ENCODE data around the gene KDM5B. TPM values are rescaled to one million over a fixed set of nuclear protein-coding genes. Genes with fewer than 3 reads are reported as not detected.

KDM5B gene
- total and polyA plus RNA-seq, 2 experiments from 2014 or later = 87.9 to 110 TPM

GRCh38 chr1:202806845-202807450, 1.3 kb downstream of the KDM5B start:
- Histone ChIP-seq H3K36me3 (replicated peaks; ENCODE audit: insufficient read depth, low read depth) (no peaks in the 10 kb centered on the region), H3K9me2 (replicated peaks; ENCODE audit: insufficient read depth) (no peaks in the 10 kb centered on the region), H3K4me2 (peak overlapping the region; percentile 86), H3K4me1 (ENCODE audit: insufficient read depth) (peaks cover 42% of the 10 kb centered on the region), H3K27me3 (no peaks in the 10 kb centered on the region), H3K9me3 (ENCODE audit: low read depth) (no peaks in the 10 kb centered on the region), H4K20me1 (ENCODE audit: insufficient read depth, poor library complexity, severe bottlenecking) (peaks cover 51% of the 10 kb centered on the region), H3K4me3 (peak overlapping the region; percentile 87), H3K27ac (peak overlapping the region; percentile 97), H3K79me2 (peaks cover 62% of the 10 kb centered on the region), H2AFZ (peak overlapping the region; percentile 26)
- TF ChIP-seq, protein P1, sequence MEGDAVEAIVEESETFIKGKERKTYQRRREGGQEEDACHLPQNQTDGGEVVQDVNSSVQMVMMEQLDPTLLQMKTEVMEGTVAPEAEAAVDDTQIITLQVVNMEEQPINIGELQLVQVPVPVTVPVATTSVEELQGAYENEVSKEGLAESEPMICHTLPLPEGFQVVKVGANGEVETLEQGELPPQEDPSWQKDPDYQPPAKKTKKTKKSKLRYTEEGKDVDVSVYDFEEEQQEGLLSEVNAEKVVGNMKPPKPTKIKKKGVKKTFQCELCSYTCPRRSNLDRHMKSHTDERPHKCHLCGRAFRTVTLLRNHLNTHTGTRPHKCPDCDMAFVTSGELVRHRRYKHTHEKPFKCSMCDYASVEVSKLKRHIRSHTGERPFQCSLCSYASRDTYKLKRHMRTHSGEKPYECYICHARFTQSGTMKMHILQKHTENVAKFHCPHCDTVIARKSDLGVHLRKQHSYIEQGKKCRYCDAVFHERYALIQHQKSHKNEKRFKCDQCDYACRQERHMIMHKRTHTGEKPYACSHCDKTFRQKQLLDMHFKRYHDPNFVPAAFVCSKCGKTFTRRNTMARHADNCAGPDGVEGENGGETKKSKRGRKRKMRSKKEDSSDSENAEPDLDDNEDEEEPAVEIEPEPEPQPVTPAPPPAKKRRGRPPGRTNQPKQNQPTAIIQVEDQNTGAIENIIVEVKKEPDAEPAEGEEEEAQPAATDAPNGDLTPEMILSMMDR (IDR thresholded peaks at IDR 0.05; ENCODE audit: poor library complexity) = no peak
- no peak for TF ChIP-seq EZH2 (IDR thresholded peaks at IDR 0.05; ENCODE audit: borderline replicate concordance)
- 2% methylated on average over 36 of the region's 51 CpGs for WGBS (ENCODE audit: low lambda C conversion rate, missing lambda C conversion rate)
- DNase-seq (ENCODE audit: low spot score) = peak; percentile 38

DNA sequence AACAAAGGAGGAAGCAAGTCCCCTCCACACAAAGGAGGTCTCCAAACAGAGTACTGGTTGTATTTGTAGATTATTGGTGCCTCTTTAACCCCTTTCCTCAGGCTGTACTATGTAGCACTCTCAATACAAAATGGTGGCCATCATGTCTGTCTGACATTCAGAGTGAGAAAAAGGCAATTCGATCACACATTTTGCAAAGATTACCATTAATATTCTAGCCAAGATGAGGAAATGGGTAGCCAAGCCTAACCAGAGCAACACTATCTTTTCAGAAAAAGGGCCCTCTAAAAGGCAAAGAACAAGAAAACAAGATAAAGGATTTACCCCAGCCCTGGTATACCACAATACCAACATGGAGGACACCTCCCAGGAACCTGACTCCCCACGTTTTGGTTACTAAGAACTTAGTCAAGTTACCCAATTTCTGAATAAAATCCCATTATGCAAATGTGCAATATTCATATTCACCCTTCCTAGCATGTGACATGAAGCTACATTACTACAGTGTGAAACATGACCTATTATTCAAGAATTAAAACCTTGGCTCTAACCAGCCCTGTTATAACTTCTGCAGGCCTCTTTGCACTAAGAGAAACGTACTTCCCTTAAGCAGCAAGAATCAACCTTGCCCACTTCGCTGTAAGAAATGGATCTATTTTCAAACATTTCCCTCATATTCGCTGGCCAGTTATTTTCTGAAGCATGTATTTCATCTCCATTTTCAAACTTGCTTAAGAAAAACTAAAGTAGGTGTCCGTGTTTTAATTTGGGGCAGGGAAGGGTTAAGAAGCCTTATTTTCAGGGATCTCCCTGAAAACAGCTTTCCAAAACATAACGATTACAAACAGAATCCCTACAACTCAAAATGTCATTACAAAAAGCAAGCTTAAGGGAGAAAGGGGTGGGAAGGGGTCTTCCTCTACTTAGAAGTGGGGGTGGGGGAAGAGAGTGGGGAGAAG, 2.1 kb downstream of the KDM5B start:
- H3K4me1 ChIP-seq (ENCODE audit: insufficient read depth) = peaks cover 35% of the 10 kb centered on the region
- H3K27ac ChIP-seq = peak overlapping the region; percentile 97
- H4K20me1 ChIP-seq (ENCODE audit: insufficient read depth, poor library complexity, severe bottlenecking) = peaks cover 58% of the 10 kb centered on the region
- H2AFZ ChIP-seq = no peak overlapping the region
- no peaks in the 10 kb centered on the region for H3K9me3 ChIP-seq (ENCODE audit: low read depth)
- peak overlapping the region; percentile 87 for H3K4me3 ChIP-seq
- WGBS (ENCODE audit: low lambda C conversion rate, missing lambda C conversion rate) = 11% methylated on average over 7 of the region's 7 CpGs
- no peaks in the 10 kb centered on the region for H3K27me3 ChIP-seq
- H3K4me2 ChIP-seq = peak overlapping the region; percentile 86
- DNase-seq (ENCODE audit: low spot score) = no peak
- no peak for TF ChIP-seq EZH2phosphoT487 (IDR thresholded peaks at IDR 0.05; ENCODE audit: low read depth, severe bottlenecking, unreplicated experiment)
- TF ChIP-seq EZH2 (IDR thresholded peaks at IDR 0.05; ENCODE audit: borderline replicate concordance) = no peak
- TF ChIP-seq, protein P1 (IDR thresholded peaks at IDR 0.05; ENCODE audit: poor library complexity) = no peak
- H3K36me3 ChIP-seq (replicated peaks; ENCODE audit: insufficient read depth, low read depth) = no peaks in the 10 kb centered on the region
- no peaks in the 10 kb centered on the region for H3K9me2 ChIP-seq (replicated peaks; ENCODE audit: insufficient read depth)
- H3K79me2 ChIP-seq = peaks cover 70% of the 10 kb centered on the region

GRCh38 chr1:202804126-202804525, 4.1 kb downstream of the KDM5B start:
- peaks cover 31% of the 10 kb centered on the region for H3K4me1 ChIP-seq (ENCODE audit: insufficient read depth)
- peaks cover 79% of the 10 kb centered on the region for H4K20me1 ChIP-seq (ENCODE audit: insufficient read depth, poor library complexity, severe bottlenecking)
- DNase-seq (ENCODE audit: low spot score) = no peak
- H3K4me3 ChIP-seq = no peak overlapping the region
- H3K9me2 ChIP-seq (replicated peaks; ENCODE audit: insufficient read depth) = no peaks in the 10 kb centered on the region
- peak overlapping the region; percentile 86 for H3K4me2 ChIP-seq
- WGBS (ENCODE audit: low lambda C conversion rate, missing lambda C conversion rate) = 75% methylated on average over 4 of the region's 4 CpGs
- no peak overlapping the region for H2AFZ ChIP-seq
- peaks cover 90% of the 10 kb centered on the region for H3K79me2 ChIP-seq
- H3K27me3 ChIP-seq = no peaks in the 10 kb centered on the region
- H3K9me3 ChIP-seq (ENCODE audit: low read depth) = no peaks in the 10 kb centered on the region
- H3K27ac ChIP-seq = no peak overlapping the region
- H3K36me3 ChIP-seq (replicated peaks; ENCODE audit: insufficient read depth, low read depth) = no peaks in the 10 kb centered on the region
- TF ChIP-seq EZH2phosphoT487 (IDR thresholded peaks at IDR 0.05; ENCODE audit: low read depth, severe bottlenecking, unreplicated experiment) (no peak), EZH2 (IDR thresholded peaks at IDR 0.05; ENCODE audit: borderline replicate concordance) (no peak)
- TF ChIP-seq, protein P1 (IDR thresholded peaks at IDR 0.05; ENCODE audit: poor library complexity) = no peak

Data from hepatocyte (in vitro differentiated cells).